ENCODE results near the gene TUBB6.

TUBB6 gene

GRCh38 chr18:12334366-12334808 lies 26.3 kb downstream of the TUBB6 start:
- no peak for DNase-seq (ENCODE audit: extremely low read depth, insufficient read length)
- Histone ChIP-seq H3K4me3 (replicated peaks; ENCODE audit: low read depth, low read length) (no peak overlapping the region), H3K36me3 (ENCODE audit: control insufficient read depth, insufficient read depth, low read length) (peaks cover 14% of the 10 kb centered on the region), H3K27me3 (replicated peaks; ENCODE audit: control insufficient read depth, insufficient read depth, low read length) (no peaks in the 10 kb centered on the region)
- no peak for TF ChIP-seq CTCF (IDR thresholded peaks at IDR 0.05; ENCODE audit: insufficient read depth, low read length, poor library complexity, severe bottlenecking)

- DNase-seq (ENCODE audit: extremely low read depth, insufficient read length): no peak
- no peak for TF ChIP-seq CTCF (IDR thresholded peaks at IDR 0.05; ENCODE audit: insufficient read depth, low read length, poor library complexity, severe bottlenecking)
- no peak overlapping the region for H3K4me3 ChIP-seq (replicated peaks; ENCODE audit: low read depth, low read length)
- peaks cover 13% of the 10 kb centered on the region for H3K36me3 ChIP-seq (ENCODE audit: control insufficient read depth, insufficient read depth, low read length)
- H3K27me3 ChIP-seq (replicated peaks; ENCODE audit: control insufficient read depth, insufficient read depth, low read length): no peaks in the 10 kb centered on the region
Observed at GRCh38 chr18:12334863-12335262, 26.8 kb downstream of the TUBB6 start.

GRCh38 chr18:12335503-12335902 lies 27.5 kb downstream of the TUBB6 start:
- no peak for DNase-seq (ENCODE audit: extremely low read depth, insufficient read length)
- no peak overlapping the region for H3K4me3 ChIP-seq (replicated peaks; ENCODE audit: low read depth, low read length)
- H3K27me3 ChIP-seq (replicated peaks; ENCODE audit: control insufficient read depth, insufficient read depth, low read length): no peaks in the 10 kb centered on the region
- TF ChIP-seq CTCF (IDR thresholded peaks at IDR 0.05; ENCODE audit: insufficient read depth, low read length, poor library complexity, severe bottlenecking): no peak
- H3K36me3 ChIP-seq (ENCODE audit: control insufficient read depth, insufficient read depth, low read length): peaks cover 13% of the 10 kb centered on the region

GRCh38 chr18:12336171-12336613 lies 28.2 kb downstream of the TUBB6 start:
- no peak for TF ChIP-seq CTCF (IDR thresholded peaks at IDR 0.05; ENCODE audit: insufficient read depth, low read length, poor library complexity, severe bottlenecking)
- DNase-seq (ENCODE audit: extremely low read depth, insufficient read length): no peak
- Histone ChIP-seq H3K36me3 (ENCODE audit: control insufficient read depth, insufficient read depth, low read length) (peaks cover 12% of the 10 kb centered on the region), H3K27me3 (replicated peaks; ENCODE audit: control insufficient read depth, insufficient read depth, low read length) (no peaks in the 10 kb centered on the region), H3K4me3 (replicated peaks; ENCODE audit: low read depth, low read length) (no peak overlapping the region)

- no peak overlapping the region for H3K4me3 ChIP-seq (replicated peaks; ENCODE audit: low read depth, low read length)
- no peaks in the 10 kb centered on the region for H3K27me3 ChIP-seq (replicated peaks; ENCODE audit: control insufficient read depth, insufficient read depth, low read length)
- peaks cover 15% of the 10 kb centered on the region for H3K36me3 ChIP-seq (ENCODE audit: control insufficient read depth, insufficient read depth, low read length)
- DNase-seq (ENCODE audit: extremely low read depth, insufficient read length): no peak
- TF ChIP-seq CTCF (IDR thresholded peaks at IDR 0.05; ENCODE audit: insufficient read depth, low read length, poor library complexity, severe bottlenecking): no peak
Observed at GRCh38 chr18:12336887-12337286, 28.8 kb downstream of the TUBB6 start.

GRCh38 chr18:12338382-12338781 lies 30.3 kb downstream of the TUBB6 start:
- H3K4me3 ChIP-seq (replicated peaks; ENCODE audit: low read depth, low read length): no peak overlapping the region
- no peak for TF ChIP-seq CTCF (IDR thresholded peaks at IDR 0.05; ENCODE audit: insufficient read depth, low read length, poor library complexity, severe bottlenecking)
- peaks cover 18% of the 10 kb centered on the region for H3K36me3 ChIP-seq (ENCODE audit: control insufficient read depth, insufficient read depth, low read length)
- DNase-seq (ENCODE audit: extremely low read depth, insufficient read length): no peak
- H3K27me3 ChIP-seq (replicated peaks; ENCODE audit: control insufficient read depth, insufficient read depth, low read length): no peaks in the 10 kb centered on the region
